ENCODE results near the gene NABP1.

GRCh38 chr2:191656792-191657191 is 21.1 kb upstream of the NABP1 start:
- TF ChIP-seq CTCF (IDR thresholded peaks at IDR 0.05) (no peak), POLR2A (IDR thresholded peaks at IDR 0.05) (no peak)

All from right lobe of liver (tissue), 4 donors.